Measurements from ENCODE around the gene CASKIN2.

Gene CASKIN2

GRCh38 chr17:75515496-75516254, at the start of gene CASKIN2:
Gene CASKIN2, minus strand, starts transcription at chr17:75515537. Its CDS starts 1,733 bp downstream, at chr17:75513804.
- DNase-seq (ENCODE audit: low spot score) = peak; percentile 91

DNA sequence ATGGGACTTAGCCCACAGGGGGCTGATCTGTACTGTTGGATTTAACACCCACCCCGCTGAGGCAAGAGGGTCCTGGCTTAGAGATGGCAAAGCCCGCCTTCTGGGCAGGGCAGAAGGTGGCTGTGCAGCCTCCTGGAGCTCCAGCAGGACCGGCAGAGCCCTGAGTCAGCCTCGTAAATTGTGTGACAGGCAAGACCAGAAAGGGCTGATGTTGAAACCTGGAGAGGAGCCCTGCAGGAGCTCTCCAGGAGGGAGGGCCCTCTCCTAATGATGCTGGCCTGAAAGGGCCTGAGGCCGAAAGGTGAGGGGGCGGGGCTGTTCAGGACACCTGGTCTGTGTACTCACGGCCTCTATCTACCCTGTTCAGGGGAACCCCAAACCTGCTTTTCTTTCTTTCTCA, 49.7 kb upstream of the CASKIN2 start:
- no peak for DNase-seq (ENCODE audit: low spot score)

- no peak for DNase-seq (ENCODE audit: low spot score)
These were observed 48.9 kb upstream of the CASKIN2 start for GRCh38 chr17:75564195-75564594.

GRCh38 chr17:75563063-75563758, 47.9 kb upstream of the CASKIN2 start:
- DNase-seq (ENCODE audit: low spot score) = no peak

DNA sequence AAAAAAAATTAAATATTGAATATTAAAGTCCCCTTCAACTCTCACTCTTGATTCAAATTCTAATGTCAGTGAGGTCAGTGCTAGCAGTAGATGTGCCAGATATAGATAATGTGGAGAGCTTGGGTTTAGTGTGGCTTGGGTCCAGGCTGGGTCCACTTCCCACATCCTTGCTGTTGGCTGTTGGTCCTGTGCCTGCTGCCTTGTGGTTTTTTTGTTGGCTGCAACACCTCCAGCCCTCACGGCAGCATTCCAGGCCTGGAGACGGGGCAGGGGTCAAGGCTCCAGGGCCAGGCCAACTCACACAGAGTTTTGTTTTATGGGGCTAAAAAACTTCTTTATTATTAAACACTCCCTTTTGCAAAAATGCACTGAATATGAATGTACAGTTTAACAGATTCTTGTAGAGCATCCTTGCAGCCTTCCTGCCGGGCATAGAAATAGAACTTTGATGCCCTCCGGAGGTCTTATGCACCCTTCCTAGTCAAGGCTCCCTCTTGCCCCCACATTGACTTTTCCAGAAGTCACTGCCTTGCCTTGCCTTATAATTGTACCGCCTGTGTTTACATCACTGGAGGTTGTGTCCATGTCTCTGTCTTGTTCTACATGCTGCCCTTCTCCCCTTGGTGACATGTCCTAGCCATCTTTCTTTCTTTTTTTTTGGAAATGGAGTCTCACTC, 46.7 kb upstream of the CASKIN2 start:
- no peak for DNase-seq (ENCODE audit: low spot score)

DNA sequence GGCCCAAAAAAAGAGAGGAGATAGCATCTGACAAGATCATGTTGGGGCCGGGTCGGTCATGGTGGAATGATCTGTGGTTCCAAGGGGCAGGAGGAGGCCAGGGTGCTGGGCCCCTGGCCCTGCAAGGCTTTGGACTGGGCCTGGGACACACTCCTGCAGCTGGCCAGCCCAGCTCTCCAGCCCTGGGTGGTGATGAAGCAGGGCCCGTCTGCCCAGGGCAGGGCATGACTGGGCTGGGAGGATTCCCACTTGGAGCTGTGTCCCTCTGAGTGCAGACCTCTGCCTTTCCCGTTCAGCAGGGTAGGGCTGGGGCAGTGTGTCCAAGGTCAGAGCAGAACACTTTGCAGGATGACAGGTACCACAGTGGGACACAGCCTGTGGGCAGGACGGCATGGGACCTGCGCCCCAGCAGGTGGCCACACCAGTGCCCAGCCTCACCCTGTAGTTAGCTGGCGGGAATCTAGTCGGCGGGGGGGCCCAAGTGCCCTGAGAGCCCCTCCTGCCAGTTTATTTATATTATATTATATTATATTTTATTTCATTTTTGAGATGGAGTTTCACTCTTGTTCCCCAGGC, 44.7 kb upstream of the CASKIN2 start:
- no peak for DNase-seq (ENCODE audit: low spot score)

DNA sequence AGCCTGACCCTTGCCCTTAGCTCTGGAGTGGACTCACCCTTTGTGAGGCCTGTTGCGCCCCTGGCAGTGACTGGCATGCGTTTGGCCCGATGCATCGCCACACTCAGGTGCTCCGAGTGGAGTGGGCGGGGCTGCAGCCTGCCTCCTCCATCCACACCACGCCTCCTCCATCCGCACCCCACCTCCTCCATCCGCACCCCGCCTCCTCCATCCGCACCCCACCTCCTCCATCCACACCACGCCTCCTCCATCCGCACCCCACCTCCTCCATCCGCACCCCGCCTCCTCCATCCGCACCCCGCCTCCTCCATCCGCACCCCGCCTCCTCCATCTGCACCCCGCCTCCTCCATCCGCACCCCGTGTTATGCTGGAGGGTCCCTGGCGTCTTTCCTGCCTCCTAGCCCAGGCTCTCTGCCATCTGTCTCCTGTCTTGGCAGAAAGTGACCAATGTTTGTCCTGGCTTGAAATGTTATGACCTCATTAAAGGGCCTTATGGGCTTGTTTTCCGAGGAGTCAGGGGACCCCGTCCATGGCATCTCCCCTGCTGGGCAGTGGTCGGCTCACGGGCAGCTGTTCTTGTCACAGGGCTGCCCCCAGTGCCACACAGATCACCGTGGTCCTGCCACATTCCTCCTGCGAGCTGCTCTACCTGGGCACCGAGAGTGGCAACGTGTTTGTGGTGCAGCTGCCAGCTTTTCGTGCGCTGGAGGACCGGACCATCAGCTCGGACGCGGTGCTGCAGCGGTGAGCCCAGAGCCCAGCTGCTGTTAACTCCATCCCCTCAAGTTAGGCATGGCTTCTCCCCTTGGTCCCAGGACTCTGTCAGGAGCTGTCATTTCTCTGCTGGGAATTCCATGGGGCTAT, 43.6 kb upstream of the CASKIN2 start:
- DNase-seq (ENCODE audit: low spot score) = no peak

GRCh38 chr17:75557852-75558665, 42.7 kb upstream of the CASKIN2 start:
- no peak for DNase-seq (ENCODE audit: low spot score)

DNA sequence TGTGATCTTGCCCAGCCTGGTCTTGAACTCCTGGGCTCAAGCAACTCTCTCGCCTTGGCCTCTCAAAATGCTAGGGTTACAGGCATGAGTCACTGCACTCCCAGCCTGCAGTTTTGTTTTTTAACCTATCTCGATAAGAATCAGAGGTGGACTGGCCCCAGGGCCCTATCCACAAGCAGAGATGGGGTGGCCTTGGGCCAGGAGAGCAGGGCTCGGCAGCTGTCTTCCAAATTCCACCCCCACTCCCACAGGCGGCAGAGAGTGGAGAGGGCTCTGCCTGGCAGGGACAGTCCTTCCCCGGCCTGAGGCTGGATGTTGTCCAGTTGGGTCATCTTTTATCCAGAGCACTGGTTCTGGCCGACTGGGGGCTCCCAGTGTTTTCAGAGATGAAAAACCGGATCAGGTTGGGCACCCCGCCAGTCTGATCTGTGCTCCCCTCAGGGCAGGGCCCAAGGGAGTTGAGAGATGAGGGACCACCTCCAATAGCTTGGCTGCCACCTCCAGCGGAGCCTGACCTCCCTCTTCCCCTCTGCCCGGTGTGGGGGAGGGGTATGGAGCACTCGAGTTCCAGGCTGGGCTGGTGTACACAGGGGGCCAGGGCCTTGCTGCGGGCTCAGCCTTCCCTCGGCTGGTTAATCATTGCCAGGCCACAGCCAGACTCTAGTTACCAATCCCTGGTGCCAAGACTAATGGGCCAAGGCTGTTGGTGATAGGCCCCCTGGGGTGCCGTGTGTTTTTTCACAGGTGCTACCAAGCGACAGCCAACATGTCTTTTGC, 41.9 kb upstream of the CASKIN2 start:
- no peak for DNase-seq (ENCODE audit: low spot score)

DNA sequence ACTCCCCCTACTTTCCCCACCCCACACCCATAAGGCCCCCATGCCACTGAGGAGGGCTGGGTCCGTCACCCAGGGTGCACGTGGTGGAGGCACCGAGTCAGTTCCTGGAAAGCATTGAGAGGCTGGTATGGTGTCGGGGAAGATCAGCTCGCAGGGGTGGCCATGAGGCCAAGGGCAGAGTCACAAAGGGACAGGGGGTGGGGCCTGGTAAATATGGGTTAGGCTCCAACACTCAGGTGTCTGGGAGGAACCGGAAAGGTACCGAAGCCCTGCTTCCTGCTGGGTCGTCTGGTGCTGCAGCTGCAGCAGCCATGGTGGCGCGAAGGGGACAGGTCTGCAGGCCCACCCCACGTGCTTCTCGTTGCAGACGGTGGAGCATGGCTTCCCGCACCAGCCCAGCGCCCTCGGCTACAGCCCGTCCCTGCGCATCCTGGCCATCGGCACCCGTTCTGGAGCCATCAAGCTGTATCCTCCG, 40.4 kb upstream of the CASKIN2 start:
- no peak for DNase-seq (ENCODE audit: low spot score)

DNA sequence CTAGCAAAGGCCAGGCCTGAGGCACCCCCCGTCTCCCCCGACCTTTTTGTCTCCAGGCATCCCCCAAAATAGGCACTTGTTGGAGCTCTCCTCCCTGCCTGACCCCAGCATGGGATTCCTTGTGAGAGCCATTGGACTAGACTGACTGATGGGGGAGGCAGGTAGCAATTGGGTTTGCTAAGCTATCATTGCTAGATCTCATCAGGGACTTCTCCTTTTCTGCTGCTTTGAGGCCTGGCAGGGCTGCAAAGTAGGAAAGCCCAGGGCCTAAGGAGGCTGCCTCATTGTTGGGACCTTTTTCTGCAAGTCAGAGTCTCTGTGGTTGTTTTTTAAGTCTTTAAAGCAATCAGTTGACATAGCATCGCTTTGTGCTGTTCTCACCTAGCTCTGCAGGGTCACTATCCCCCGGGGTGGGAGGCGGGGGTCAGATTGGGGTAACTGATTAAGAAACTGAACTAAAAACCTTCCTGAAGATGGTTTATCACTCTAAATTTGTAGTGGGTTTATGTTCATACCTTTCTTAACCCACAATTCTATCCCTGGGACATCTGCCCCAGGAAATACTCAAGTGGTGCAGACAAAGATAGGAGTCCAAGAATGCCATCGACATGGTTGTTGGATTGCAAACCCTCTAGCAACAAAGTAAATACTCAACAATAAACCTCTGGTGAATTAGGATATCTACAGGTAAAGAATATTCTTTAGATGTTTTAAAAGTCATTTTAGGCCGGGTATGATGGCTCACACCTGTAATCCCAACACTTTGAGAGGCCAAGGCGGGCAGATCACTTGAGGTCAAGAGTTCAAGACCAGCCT, 38.2 kb upstream of the CASKIN2 start:
- no peak for DNase-seq (ENCODE audit: low spot score)

DNA sequence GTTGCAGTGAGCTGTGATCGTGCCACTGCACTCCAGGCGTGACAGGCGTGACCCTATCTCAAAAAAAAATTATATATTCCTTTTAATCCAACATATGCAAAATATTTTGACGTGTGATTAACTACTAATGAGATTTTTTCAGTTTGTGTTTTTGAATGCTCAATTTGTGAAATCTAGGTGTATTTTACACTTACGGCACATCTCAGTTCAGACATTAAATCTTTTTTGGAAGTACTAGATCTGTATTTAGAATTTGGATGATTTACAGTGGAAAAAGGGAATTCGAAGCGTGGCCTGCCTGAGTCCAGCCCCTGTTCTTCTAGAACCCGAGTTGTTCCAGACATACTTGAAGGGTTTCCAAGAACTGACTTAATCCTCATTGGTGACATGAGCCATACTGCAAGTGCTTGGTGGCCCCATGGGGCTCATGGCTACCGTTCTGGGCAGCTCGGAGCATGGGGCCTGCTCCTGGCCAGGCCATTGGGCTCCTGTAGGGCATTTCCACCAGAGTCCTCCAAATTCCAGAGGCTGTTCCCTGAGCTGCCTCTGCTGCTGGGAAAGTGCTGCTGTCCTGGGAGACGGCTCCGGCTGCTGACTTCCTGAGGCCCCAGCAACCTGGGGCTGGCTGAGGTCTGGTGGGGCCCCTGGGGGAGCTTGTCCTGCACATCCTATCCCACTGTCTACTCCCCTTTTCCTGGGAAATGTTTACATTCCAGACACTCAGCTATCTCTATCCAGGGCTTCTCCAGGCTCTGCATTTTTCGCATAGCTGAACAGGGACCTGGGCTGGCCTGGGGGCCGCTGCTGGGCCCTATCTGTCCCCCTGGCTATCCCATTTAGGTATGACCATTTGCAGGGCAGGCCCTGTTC, 37.3 kb upstream of the CASKIN2 start:
- DNase-seq (ENCODE audit: low spot score) = no peak

GRCh38 chr17:75551266-75551665, 35.9 kb upstream of the CASKIN2 start:
- DNase-seq (ENCODE audit: low spot score) = no peak

DNA sequence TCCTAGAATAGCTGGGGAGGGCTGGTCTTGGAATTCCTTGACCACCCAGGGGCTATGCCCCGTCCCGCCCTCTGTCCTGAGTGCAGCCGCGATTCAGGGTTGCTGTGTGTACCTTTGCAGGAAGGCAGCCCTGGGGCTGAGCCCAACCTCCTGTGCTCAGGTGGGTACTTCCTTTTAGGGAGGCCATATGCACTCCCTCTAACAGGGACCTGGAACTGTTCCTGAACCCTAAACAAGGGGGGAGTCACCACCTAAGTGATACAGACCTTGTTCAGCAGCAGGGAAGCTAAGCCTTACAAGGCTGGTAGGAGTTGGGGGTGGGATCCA, 34.8 kb upstream of the CASKIN2 start:
- no peak for DNase-seq (ENCODE audit: low spot score)

- no peak for DNase-seq (ENCODE audit: low spot score)
These were observed 34.2 kb upstream of the CASKIN2 start for GRCh38 chr17:75549246-75550138.

- DNase-seq (ENCODE audit: low spot score) = no peak
These were observed 33.5 kb upstream of the CASKIN2 start for GRCh38 chr17:75548813-75549212.

GRCh38 chr17:75547091-75547490, 31.8 kb upstream of the CASKIN2 start:
- no peak for DNase-seq (ENCODE audit: low spot score)
